Measurements from ENCODE around the gene THEMIS2. TPM values are rescaled to one million over a fixed set of nuclear protein-coding genes. Genes with fewer than 3 reads are reported as not detected.

The THEMIS2 gene

GRCh38 chr1:27934818-27935549 is 62.6 kb downstream of the THEMIS2 start, which contains the start of gene SMPDL3B:
TSS of gene SMPDL3B (plus strand) at chr1:27935000. CDS start at chr1:27935184, 184 bp downstream.
- H3K23ac ChIP-seq (ENCODE audit: low read length in 2 of 2), result peak within 1 kb of the TSS in 1 of 2 experiments; percentile 77
- peaks cover 10% of the 10 kb centered on the region for H3K4me1 ChIP-seq (ENCODE audit: control insufficient read depth, insufficient read depth, low read depth, low read length)
- no peaks in the 10 kb centered on the region for H3K36me3 ChIP-seq (ENCODE audit: control insufficient read depth in 1 of 2, insufficient read depth in 2 of 2, low read depth in 1 of 2, low read length in 2 of 2)
- H3K27me3 ChIP-seq (ENCODE audit: control insufficient read depth in 1 of 2, insufficient read depth in 1 of 2, low read length in 2 of 2), result peaks cover 19 to 33% of the 10 kb centered on the region in 2 experiments
- H3K4me2 ChIP-seq (ENCODE audit: low read length, poor library complexity, severe bottlenecking), result peak within 1 kb of the TSS; percentile 78
- peak within 1 kb of the TSS in 1 of 2 experiments; percentile 82 for H3K14ac ChIP-seq (ENCODE audit: low read length in 2 of 2)
- H4K8ac ChIP-seq (ENCODE audit: low read length), result peak within 1 kb of the TSS; percentile 57
- H3K4me3 ChIP-seq (ENCODE audit: insufficient read depth in 1 of 2, low read depth in 1 of 2, low read length in 2 of 2), result no peak within 1 kb of the TSS
- no peak within 1 kb of the TSS for H3K9ac ChIP-seq (ENCODE audit: low read length)
- H3K9me3 ChIP-seq (ENCODE audit: control insufficient read depth, low read length), result no peaks in the 10 kb centered on the region
- H2AFZ ChIP-seq (ENCODE audit: low read depth, low read length), result peak within 1 kb of the TSS; percentile 36
- H4K91ac ChIP-seq (ENCODE audit: low read length), result no peak within 1 kb of the TSS
- WGBS, result 13% methylated on average over 15 of the region's 16 CpGs
- no peak within 1 kb of the TSS for H2BK12ac ChIP-seq (ENCODE audit: low read length in 2 of 2)
- H3K27ac ChIP-seq (ENCODE audit: low read length, poor library complexity, severe bottlenecking), result no peak within 1 kb of the TSS
- no peak within 1 kb of the TSS for H3K18ac ChIP-seq (ENCODE audit: low read depth in 1 of 2, low read length in 2 of 2)
- H2AK5ac ChIP-seq (ENCODE audit: low read length, severe bottlenecking), result no peak within 1 kb of the TSS
- no peak within 1 kb of the TSS for H3K4ac ChIP-seq (ENCODE audit: low read depth in 1 of 2, low read length in 2 of 2)
- no peak within 1 kb of the TSS for H2BK120ac ChIP-seq (ENCODE audit: low read depth, low read length)
- H3K79me1 ChIP-seq (replicated peaks; ENCODE audit: low read length, poor library complexity, severe bottlenecking), result no peaks in the 10 kb centered on the region
- no peak within 1 kb of the TSS for H2BK5ac ChIP-seq (ENCODE audit: low read depth, low read length, poor library complexity, severe bottlenecking)
- peak; percentile 26 for DNase-seq
- H2BK15ac ChIP-seq (ENCODE audit: low read depth, poor library complexity, severe bottlenecking), result peak within 1 kb of the TSS; percentile 26

- Histone ChIP-seq H4K91ac (ENCODE audit: low read length) (no peak overlapping the region), H3K36me3 (ENCODE audit: control insufficient read depth in 1 of 2, insufficient read depth in 2 of 2, low read depth in 1 of 2, low read length in 2 of 2) (no peaks in the 10 kb centered on the region)
Measured at GRCh38 chr1:27935721-27936120, 63.4 kb downstream of the THEMIS2 start.

More at GRCh38 chr1:27935721-27936120, 63.4 kb downstream of the THEMIS2 start:
- no peak overlapping the region for H3K18ac ChIP-seq (ENCODE audit: low read depth in 1 of 2, low read length in 2 of 2)
- H3K4me1 ChIP-seq (ENCODE audit: control insufficient read depth, insufficient read depth, low read depth, low read length), result peaks cover 12% of the 10 kb centered on the region
- H3K27ac ChIP-seq (ENCODE audit: low read length, poor library complexity, severe bottlenecking), result no peak overlapping the region
- H3K4ac ChIP-seq (ENCODE audit: low read depth in 1 of 2, low read length in 2 of 2), result no peak overlapping the region
- H3K4me2 ChIP-seq (ENCODE audit: low read length, poor library complexity, severe bottlenecking), result no peak overlapping the region
- H2BK120ac ChIP-seq (ENCODE audit: low read depth, low read length), result no peak overlapping the region
- no peaks in the 10 kb centered on the region for H3K79me1 ChIP-seq (replicated peaks; ENCODE audit: low read length, poor library complexity, severe bottlenecking)
- 62% methylated on average over 8 of the region's 8 CpGs for WGBS
- no peak overlapping the region for H3K9ac ChIP-seq (ENCODE audit: low read length)
- no peak for DNase-seq
- no peak overlapping the region for H2BK5ac ChIP-seq (ENCODE audit: low read depth, low read length, poor library complexity, severe bottlenecking)
- no peak overlapping the region for H2AK5ac ChIP-seq (ENCODE audit: low read length, severe bottlenecking)
- H3K27me3 ChIP-seq (ENCODE audit: control insufficient read depth in 1 of 2, insufficient read depth in 1 of 2, low read length in 2 of 2), result peaks cover 19 to 33% of the 10 kb centered on the region in 2 experiments
- no peak overlapping the region for H3K14ac ChIP-seq (ENCODE audit: low read length in 2 of 2)
- no peaks in the 10 kb centered on the region for H3K9me3 ChIP-seq (ENCODE audit: control insufficient read depth, low read length)
- H3K23ac ChIP-seq (ENCODE audit: low read length in 2 of 2), result no peak overlapping the region
- H3K4me3 ChIP-seq (ENCODE audit: insufficient read depth in 1 of 2, low read depth in 1 of 2, low read length in 2 of 2), result no peak overlapping the region
- no peak overlapping the region for H4K8ac ChIP-seq (ENCODE audit: low read length)
- peak overlapping the region; percentile 10 for H2AFZ ChIP-seq (ENCODE audit: low read depth, low read length)
- H2BK12ac ChIP-seq (ENCODE audit: low read length in 2 of 2), result no peak overlapping the region
- H2BK15ac ChIP-seq (ENCODE audit: low read depth, poor library complexity, severe bottlenecking), result no peak overlapping the region

Small RNA genes within 50 kb of the gene (small RNA-seq; reads per million reads assigned to genes)
- gene RNU6-1245P (ENCODE audit: low read depth) (not detected), gene SCARNA1 (ENCODE audit: low read depth) (20.7 reads per million, percentile 87 among the genes with 10 or more reads in this experiment)

Measured in mesenchymal stem cell (in vitro differentiated cells and primary cell).